Activated CD8-positive, alpha-beta memory T cell treated with anti-CD3 and anti-CD28 coated beads for 4 hours (primary cell): Measurements from ENCODE around the gene NELFCD.

Source experiments
- DNase-seq, 2 donors: peaks; one replicate each; pipeline ENCODE4 v3.0.0-alpha.2; 2020; ENCODE audit warnings: low read depth in 2 of 2

Gene NELFCD

DNA sequence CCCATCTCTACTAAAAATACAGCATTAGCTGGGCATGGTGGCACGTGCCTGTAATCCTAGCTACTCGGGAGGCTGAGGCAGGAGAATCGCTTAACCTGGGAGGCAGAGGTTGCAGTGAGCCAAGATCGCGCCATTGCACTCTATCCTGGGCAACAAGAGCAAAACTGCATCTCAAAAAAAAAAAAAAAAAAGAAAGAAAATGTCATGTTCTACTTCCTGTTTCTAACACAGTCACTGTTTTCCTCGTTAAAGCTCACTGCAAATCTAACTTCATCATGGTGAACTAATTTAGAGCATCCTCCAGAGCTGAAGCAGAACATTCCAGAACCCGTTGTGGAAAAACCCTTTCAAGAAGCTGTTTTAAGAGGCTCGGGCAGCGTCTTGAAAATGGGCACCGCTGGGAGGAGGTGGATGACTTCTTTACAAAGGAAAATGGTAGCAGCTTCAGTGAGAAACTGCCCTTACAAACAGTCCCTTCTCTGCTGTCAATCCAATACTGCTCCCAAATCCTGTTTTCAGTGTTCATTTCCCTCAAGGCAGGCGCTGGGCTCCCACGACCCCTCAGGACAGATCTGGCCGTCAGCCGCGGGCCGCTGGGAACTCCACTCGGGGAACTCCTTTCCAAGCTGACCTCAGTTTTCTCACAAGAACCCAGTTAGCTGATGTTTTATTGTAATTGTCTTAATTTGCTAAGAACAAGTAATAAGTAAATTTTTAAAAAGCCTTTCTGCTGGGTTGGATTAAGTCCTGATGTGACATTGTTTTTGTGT, 13.5 kb downstream of the NELFCD start:
- no peak for DNase-seq

DNA sequence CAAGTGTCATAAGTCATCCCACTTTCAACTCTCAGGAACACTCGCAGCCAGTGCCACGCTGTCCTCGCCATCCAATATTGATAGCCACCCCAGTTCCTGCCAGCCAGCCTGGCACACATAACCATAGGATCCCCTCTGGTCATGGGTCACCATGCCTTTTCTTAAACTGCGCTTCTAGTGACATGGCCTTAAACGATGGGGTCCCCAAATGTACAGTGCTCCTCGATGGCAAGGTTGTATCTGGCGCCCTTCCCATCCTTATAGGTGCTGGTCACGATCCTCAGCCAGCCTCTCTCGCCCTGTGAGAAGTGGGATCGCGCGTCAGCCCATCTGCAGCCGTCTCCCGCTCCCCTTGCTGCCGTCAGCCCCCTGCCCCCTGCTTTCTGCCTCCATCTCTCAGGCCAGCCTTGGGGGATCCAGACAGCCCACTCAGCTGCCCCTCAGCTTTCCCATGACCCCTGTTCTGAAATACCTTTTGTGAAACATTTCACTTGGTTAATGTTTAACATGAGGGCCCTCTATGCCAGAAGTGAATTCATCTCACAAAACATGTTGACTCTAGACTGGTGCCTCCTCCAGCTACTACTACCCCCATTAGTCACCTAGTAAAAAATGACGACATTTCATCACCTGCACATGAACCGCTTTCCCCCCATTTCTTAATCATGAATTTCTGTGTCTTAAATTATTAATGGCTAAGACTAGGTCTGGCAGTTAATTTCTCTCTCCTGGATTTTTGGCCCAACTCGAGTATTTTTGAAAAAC, 14.6 kb downstream of the NELFCD start:
- no peak for DNase-seq

DNA sequence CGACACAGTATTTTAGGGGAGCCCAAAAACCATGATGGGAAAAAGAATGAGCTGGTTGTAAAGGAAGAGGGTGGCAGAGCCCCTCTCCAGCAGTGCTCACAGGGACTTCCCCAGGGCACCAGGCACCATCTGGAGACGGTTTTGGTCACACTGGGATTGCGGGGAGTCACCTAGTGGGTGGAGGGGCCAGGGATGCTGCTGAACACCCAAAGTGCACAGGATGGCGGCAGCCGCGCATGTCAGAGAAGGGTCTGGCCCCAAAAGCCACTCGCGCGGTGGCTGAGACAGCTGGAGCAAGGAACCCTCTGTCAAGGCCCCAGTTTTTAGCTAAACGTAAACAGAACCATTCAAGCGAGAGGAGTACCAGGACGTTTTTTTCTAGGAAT, 15.2 kb downstream of the NELFCD start:
- DNase-seq = no peak

DNA sequence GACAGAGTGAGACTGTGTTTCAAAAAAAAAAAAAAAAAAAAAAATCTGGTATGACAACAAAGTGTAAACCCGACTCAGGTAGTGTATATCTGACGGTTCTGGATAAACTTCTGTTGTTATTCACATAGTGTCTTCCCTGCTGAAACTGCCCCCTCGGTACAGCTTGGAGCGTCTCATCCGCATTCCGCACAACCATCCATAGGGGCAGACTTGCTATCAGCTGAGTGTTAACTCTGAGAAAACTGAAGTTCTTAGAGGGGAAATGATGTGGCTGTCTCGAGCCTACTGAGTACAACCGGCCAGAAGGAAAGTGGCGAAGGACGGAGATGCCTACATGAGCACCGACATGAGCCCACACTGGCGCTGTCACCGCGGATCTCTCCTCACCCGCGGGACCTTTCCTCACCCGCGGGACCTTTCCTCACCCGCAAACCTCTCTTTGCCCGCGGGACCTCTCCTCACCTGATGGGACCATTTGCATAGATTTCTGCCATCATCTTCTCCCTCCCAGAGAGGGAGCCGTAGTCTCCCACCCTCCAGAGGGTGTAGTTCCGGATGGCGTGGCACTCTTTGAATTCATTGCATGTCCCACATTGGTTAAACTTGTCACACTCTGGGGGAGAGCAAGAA, 16.2 kb downstream of the NELFCD start:
- DNase-seq = no peak

DNA sequence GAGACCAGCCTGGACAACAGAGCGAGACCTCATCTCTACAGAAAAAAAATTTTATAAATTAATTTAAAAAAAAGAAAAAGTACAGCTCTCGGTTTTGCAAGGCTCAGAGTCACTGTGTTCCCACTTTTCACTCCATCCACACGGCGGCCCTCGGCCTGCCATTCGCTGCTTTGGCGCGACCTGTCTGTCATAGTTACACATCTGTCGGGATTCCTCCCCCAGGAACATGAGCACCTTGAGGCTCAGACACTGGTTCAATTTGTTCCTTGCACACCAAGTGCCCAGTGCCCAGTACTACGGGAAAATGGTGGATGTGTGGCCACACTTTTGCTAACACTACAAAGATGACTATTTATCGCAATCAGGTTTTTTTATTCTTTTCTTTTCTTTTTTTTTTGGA, 17.6 kb downstream of the NELFCD start:
- DNase-seq = no peak

DNA sequence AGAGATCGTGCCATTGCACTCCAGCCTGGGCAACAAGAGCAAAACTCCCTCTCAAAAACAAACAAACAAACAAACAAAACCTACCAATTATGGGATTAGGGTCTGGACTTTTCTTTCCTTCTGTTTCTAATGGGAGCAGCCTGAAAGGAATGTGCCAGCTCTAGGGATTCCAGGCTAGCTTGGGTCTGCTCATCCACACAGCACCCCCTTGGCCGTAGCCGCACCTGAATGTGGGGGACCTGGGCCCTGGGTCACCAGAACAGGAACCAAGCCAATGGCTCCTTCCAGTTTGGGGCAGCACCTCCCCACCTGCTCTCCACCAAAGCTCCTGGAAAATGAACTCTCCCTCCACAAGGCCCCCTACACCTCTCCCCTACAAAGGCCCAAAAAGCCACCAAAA, 19.3 kb downstream of the NELFCD start:
- DNase-seq = no peak

DNA sequence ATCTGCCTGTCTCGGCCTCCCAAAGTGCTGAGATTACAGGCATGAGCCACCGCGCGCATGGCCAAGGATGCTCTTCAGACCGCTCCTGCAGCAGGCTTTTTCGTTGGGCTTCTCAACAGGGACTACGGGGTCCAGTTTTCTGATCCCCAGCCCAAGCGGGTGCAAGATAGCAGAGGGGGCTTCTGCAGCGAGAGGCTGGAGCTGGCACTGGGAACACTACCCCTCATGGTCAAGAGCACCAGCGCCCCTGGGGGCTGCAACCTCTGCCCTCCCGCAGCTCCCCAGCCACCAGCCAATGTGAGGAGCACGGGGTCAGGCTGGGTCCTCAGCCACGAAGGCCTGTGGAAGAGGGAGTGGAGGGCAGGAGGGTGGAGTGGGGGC, 20.0 kb downstream of the NELFCD start:
- DNase-seq = no peak

DNA sequence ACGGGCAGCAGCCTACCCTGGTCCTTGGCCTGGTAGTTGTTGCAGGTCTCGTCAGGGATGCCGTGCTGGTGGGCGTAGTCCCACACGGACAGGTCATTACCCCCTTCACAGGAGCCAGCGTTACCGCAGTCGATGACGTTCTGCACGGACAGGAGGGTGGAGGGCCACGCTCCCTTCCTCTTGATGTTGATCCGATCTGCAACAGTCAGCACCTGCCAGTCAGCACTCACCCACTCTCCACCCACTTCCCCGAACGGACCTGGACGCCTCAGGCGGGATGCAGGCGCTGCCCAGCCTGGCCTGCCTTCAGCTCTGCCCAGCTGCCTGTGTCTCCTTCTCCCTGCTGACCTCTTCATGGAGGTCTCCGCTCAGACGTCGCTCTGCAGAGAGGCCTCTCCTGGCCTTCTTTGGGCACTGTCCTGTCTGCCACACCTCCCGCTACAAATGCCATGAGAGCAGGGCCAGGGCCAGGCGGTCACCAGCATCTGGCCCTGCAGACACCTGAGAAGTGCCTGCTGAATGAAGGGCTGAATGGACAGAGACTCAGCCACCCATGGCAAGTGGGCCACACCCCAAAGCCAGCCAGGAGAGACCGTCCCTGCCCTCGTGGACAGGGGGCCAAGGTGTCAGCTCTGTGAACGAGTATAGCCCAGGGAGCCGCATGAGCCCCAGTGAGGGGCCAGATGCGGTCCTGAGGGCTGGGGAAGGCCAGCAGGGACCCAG, 20.6 kb downstream of the NELFCD start:
- no peak for DNase-seq

DNA sequence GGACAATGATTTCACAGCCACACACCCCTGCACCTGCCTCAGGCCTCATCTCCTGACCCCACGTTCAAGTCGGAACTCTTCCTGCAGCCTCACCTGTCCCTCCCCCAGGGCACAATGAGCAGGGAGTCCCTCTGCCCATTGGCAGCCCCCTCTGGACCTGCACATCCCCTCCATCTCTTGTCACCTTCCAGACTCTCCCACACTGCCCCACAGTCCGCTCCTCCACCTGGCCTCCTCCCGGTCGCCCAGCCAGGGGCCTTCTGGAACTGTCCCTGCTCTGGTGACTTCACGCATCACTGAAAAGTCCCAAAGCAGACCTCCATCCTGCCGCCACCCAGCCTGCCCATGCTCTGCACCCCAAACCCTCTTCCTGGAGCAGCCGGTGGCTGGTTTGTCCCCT, 21.3 kb downstream of the NELFCD start:
- DNase-seq = no peak

DNA sequence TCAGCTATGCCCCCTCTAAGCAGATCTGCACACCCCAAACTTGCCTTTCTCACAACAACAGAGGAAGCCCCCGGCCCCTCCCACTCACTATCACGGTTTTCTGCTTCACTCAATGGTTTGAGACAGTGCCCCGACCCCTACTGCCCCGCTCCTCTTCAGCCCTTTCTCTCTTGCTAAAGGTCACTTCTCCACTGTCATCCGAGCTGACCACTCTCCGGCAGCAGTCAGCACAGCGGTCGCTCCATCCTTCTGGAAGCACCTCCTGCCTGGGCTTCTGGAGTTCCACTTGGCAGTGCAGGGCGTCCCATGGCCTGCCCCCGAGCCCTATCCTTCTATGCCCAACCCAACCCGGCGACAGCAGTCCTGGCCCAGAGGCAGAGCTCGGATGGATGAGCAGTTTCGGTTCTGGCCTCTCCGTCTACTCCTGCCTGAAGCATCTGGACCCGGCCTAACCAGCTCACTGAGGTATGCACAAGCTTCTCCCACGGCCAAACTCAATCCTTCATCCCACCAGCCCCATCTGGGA, 21.9 kb downstream of the NELFCD start:
- DNase-seq = no peak

DNA sequence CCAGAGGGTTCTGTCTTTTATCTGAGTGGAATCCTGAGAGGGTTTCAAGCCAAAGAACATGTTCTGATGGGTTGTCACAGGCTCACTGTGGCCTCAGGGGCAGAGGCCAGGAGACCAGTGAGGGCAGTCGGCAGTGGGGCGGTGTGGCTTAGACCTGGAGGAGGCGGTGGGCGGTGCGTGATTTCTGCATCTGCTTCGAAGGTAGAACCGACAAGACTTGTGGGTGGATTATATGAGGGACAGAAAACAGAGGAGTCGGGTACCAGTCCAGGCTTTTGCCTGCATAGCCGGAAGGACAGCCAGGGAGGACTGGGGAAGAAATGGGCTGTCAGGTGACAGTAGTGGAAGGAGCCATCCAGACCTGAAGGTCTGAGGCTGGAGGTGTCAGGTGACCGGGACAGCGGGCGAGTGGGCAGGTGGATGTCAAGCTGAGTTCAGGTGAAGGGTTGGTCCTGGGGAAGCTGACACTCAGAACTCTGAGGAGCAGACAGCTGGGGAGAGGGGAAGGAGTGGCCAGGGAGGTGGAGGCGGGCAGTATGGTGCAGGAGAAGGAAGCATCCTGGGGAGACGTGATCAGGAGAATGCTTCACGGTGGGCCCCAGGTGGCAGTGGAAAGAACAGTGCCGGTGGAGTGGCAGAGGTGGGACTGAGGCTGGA, 22.9 kb downstream of the NELFCD start:
- DNase-seq = no peak

DNA sequence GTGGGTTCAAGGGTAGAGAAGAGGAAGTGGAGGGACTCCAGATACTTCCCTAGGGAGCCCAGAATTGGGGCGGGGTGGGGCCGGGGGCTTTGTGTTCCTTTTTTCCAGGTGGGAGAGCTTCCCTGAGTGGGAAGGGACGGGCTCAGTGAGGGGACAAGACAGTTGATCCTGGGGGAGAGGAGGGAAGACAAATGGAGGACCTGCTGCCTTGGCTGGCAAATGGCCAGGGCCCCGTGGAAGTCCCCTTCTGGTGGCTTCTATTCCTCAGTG, 23.4 kb downstream of the NELFCD start:
- no peak for DNase-seq

DNA sequence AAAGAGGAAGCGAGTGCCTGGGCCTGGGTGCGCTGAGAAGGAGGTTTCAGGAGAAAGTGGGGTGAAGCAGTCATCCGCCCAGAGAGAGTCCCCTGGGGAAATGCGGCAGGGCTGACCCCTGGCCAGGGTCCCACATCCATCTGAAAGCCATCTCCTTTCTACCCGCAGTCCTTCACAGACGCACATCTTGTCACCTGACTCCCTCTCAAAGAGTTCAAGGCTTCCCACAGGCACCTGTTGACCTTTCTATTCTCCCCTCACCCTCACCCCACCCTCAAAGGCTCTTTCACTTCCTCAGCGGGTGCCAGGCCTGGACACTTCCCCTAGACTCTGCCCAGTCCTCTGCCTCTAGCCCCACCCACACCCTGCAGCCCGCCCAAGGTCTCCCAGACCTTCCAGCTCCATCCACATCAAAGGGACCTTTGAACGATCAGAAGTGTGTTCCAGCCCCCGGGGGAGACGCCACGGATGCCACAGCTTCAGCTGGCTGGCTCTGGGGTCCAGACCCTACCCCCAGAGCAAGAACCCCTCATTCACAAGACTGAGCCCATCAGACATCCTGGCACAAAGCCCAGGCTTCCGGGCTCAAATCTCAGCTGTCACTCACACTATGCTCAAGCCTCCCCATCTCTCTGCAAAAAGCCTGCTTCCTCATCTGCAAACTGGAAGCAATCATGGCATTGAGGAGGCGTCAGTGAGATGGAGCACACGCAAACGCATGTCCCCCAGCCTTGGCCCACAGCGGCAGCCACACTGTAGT, 23.9 kb downstream of the NELFCD start:
- no peak for DNase-seq

DNA sequence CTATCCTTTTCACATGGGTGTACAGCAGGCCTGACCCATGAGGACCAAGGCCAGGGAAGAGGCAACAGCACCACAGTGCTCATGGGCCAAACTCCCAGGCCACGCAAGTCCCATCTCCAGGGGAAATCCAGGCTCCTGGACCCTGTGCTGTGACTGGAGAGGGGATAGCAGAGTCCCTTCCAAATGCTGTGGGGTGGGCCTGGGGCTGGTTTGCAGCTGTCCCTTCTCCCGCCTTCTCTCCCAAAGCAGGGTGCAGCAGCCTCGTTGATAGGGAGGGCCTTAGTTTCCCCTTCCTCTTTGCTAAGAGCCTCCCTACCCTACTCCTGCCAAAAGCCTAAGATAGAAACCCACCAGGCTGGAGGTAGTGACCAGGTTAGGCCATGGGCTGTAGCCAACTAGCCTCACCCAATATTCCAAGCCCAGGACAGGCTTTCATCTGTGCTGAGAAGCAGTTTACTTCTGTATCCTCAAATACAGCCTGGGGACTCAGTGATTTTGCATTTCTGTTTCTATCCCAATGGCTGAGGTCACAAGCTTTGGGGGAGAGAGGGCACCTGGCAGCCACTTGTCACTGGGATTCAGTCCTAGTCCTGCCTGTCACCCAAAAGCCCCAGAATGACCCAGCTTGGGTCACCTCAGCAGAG, 24.6 kb downstream of the NELFCD start:
- no peak for DNase-seq

DNA sequence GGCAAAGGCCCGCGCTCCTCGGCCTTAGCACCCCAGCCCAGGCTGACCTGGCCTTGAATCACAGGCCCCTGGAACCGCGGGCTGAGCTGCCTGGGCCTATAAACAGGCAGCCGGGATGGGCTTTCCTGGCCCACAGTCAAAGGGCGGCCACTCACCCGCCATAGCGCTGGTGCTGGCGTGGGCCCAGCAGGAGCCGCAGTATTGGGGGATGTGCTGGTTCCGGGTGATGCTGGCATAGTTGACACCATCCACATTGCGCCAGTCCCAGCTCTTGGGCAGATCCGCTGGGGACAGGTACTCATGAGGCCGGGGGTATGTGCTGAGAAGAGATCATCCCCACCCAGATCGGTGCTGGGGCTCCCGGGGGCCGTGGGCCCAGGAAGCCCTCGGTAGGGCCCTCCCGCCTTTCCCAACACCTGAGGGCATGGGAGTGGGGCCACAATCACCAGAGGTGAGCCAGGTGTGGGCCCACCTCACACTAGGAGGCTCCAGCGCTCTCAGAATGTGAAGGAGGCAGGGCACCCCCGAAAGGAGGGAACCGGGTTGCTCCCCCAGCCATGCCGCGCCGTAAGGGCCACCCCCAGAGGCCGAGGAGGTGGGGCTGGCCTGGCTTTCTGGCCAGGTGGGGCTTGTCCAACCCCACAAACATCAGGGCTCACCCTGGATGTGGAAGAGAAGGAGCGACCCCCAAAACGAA, 25.3 kb downstream of the NELFCD start:
- DNase-seq = no peak

DNA sequence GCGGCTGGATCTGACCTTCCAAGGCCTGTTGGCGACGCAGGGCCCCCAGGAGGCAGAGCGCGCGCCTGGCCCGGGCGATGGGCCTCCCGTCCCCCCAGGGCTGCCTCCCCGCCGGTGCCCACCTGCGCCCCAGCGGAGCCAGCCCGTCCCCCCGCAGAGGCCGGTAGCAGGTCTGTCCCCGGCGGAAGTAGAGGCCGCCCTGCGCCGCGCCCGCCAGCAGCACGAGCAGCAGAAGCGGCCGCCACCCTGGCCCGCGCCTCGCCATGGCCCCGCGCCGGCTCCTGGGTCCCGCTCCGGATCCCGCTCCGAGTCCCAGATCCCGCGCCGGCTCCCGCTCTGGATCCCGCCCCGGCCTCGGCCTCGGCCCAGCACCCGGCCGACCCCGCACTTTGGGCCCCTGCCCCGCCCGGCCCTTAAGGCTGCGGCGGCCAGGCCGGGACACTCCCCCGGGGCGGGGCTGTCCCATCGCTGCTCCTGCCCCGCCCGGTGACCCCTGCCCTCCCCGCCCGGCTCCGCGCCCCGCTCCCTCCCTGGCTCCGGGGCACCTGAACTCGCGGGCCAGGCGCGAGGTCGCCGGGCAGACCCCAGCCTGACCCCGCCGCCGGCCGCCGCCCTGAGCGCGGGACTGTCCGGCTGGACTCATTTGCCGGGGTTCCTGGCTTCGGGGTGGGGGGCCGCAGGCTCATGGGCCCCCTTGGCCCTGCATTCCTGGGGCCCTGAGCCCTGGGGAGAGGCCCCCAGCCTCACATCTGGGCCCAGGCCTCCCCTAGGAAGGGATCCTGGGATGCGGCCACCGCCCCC, 26.0 kb downstream of the NELFCD start, which contains the start of gene CTSZ:
CTSZ (minus strand) TSS at position 391 of the 801 bp plus-strand sequence; CDS start at position 265, 126 bp downstream.
- DNase-seq = no peak

DNA sequence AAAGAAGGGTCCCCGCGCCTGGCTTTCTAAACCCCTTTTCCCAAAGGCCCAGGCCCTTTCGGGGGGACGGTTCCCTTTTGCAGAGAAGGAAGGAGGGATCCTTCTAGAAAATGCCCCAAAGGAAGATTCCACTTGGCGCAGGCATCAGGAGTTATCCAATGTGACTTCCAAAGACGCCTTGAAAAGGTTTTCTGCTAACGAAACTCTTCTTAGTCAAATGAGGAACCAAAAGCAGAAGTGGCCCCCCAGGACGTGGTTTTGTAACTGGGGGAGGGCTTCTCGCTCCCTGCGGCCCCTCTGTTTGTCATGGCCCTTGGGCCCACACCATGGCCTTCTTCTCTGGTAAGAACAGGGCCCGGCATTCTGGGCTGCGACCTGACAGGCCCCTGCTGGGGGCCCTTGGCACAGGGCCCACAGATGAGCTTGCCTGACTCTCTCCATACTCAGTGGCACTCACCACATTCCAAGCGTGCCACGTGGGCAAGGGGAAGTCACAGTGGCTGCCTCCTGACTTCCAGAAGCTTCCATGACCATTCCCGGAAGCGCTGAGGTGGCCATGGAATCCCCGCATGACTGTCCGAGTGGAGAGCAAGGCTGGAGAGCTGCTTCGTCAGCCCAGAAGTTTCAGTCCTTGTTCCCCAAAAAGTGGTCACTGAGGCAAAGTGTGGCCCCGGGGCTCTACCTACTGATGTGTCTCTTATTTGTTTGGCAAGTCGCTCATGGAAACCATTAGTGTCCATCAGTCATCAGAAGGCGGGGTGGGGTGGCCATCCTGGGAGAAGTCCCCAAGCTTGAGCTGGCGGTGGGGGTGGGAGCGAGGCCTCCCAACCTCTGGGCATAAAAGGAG, 26.8 kb downstream of the NELFCD start:
- no peak for DNase-seq

DNA sequence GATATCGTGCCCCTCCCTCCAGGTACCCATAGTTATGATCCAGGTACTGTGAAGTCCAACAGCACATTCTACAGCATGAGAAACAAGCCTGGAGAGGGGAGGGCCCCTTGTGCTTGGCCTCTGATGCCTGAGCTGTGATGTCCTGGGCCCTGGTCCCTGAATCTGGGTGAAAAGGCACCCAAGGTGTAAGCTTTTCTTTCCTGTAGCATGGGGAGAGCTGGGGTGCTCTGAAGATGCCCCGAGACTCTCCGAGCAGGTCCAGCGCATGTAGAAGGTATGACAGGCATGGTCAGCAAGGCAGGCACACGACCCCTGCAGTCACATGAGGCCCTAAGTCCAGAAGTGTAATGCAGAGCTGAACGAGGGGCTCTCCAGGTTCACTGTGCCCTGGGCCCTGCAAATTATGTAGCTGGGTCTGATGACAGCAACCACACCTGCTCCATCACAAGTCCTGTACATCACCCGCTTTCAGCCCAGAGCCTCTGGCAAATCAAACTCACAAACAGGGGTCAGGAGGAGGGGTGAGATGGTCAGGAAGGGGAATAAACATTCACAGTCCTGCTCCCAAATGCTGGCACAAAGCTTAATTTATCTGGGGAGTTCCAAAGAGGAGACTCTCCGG, 27.8 kb downstream of the NELFCD start:
- no peak for DNase-seq
